Activated CD4-positive, alpha-beta memory T cell treated with anti-CD3 and anti-CD28 coated beads for 36 hours (primary cell): Measurements from ENCODE around the gene CENPVL1. TPM values are rescaled to one million over a fixed set of nuclear protein-coding genes. Genes with fewer than 3 reads are reported as not detected.
"Not testable (repeated sequence)": the region's sequence is repeated elsewhere in the genome, so short reads cannot be mapped to it uniquely, and the experiment has no call there.

Experiments
- CTCF ChIA-PET: fragments of 350-600 bp; sonication (Branson Sonifier 250); formaldehyde crosslinking; loops from one replicate; lab custom pipeline; 2021; ENCODE audit warnings: antibody characterized with exemption, inconsistent platforms; lab: Charles Lee
- POLR2A ChIA-PET: fragments of 350-600 bp; sonication (Branson Sonifier 250); formaldehyde crosslinking; loops from one replicate; lab custom pipeline; 2021; ENCODE audit warnings: antibody characterized with exemption; lab: Charles Lee
- DNase-seq: peaks from one replicate; pipeline ENCODE4 v3.0.0-alpha.2; 2020
- H3K27ac Mint-ChIP-seq: one replicate; pipeline ENCODE4 v1.8.0; 2021; ENCODE audit warnings: mixed read lengths
- H3K27me3 Mint-ChIP-seq: one replicate; pipeline ENCODE4 v1.8.0; 2021; ENCODE audit warnings: mixed read lengths
- H3K36me3 Mint-ChIP-seq: one replicate; pipeline ENCODE4 v1.8.0; 2021; ENCODE audit warnings: mixed read lengths
- H3K4me1 Mint-ChIP-seq: one replicate; pipeline ENCODE4 v1.8.0; 2021; ENCODE audit warnings: low read depth, mixed read lengths
- H3K4me3 Mint-ChIP-seq: one replicate; pipeline ENCODE4 v1.8.0; 2021; ENCODE audit warnings: mild to moderate bottlenecking, mixed read lengths
- H3K9me3 Mint-ChIP-seq: one replicate; pipeline ENCODE4 v1.8.0; 2021; ENCODE audit warnings: mixed read lengths
- intact Hi-C: fragments of 100-400 bp; cut with micrococcal nuclease; formaldehyde crosslinking; loops from one replicate; pipeline ENCODE4 v1.15.1; 2023
- total RNA-seq, 2 experiments: library from RNA; stranded (reverse); gene quantifications; one replicate each; pipeline ENCODE4 v1.2.3, GENCODE V29; 2021

Gene CENPVL1
- not detected for total RNA-seq

DNA sequence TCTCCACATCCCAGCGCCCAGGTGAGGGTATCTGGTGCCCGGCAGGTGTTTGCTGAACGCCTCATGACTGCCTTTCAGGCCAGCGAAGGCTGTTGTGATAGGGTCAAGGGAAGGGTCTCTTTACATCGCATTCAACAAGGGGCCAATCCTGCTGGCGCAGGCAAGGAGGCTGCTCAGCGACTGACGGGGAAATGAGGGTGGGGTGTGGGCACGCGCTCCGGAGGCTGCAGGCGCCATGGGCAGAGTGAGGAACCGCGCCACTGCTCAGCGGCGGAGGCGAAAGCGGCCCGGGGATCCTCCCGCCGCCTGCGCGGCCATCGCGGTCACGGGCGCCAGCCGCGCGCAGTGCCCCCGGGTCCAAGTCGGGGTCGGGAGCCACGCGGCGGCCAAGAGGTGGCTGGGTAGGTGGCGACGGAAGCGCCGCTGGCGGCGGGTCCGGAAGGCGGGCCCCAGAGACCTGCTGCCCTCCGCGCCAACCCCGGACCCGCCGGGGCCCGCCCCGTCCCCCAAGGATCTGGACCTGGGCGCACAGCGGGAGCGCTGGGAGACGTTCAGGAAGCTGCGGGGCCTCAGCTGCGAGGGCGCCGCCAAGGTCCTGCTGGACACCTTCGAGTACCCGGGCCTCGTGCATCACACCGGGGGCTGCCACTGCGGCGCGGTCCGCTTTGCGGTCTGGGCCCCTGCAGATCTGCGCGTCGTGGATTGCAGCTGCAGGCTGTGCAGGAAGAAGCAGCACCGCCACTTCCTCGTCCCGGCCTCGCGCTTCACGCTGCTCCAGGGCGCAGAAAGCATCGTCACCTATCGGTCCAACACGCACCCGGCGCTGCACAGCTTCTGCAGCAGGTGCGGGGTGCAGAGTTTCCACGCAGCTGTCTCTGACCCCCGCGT is at the start of gene CENPVL1:
Gene CENPVL1, plus strand, starts transcription at position 236 of the 888 bp plus-strand sequence. Its CDS starts 0 bp downstream, at position 236.
- CTCF ChIA-PET, H3K4me3 Mint-ChIP-seq: not testable (repeated sequence)

DNA sequence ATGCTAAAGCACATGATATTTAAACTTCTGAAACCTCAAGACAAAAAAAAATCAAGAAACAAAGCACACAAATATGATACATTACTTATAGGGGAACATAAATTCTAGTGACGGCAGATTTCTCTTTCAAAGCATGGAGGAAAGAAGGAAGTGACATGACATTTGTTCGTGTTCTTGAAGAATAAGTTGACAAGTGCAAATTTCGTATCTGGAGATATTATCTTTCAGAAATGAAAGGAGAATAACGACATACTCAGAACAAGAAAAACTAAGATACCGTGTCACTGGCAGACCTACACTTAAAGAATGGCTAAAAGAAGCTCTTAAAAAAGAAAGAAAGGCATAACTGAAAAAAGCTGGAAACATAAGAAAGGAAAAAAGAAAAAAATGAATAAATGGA is 44.3 kb upstream of the CENPVL1 start:
- H3K9me3 Mint-ChIP-seq = no peaks in the 10 kb centered on the region
- H3K36me3 Mint-ChIP-seq = no peaks in the 10 kb centered on the region
- peaks cover 2% of the 10 kb centered on the region for H3K4me1 Mint-ChIP-seq
- no peak overlapping the region for H3K4me3 Mint-ChIP-seq
- ChIA-PET CTCF (no interaction called here), POLR2A (no interaction called here)
- H3K27me3 Mint-ChIP-seq = no peaks in the 10 kb centered on the region
- no peak for DNase-seq
- intact Hi-C loops = no loop called here
- H3K27ac Mint-ChIP-seq = no peak overlapping the region

More for the DNA sequence above, at the start of gene CENPVL1:
- POLR2A ChIA-PET, H3K27me3 Mint-ChIP-seq, DNase-seq, H3K36me3 Mint-ChIP-seq, intact Hi-C loops, H3K9me3 Mint-ChIP-seq, H3K4me1 Mint-ChIP-seq, H3K27ac Mint-ChIP-seq: not testable (repeated sequence)

DNA sequence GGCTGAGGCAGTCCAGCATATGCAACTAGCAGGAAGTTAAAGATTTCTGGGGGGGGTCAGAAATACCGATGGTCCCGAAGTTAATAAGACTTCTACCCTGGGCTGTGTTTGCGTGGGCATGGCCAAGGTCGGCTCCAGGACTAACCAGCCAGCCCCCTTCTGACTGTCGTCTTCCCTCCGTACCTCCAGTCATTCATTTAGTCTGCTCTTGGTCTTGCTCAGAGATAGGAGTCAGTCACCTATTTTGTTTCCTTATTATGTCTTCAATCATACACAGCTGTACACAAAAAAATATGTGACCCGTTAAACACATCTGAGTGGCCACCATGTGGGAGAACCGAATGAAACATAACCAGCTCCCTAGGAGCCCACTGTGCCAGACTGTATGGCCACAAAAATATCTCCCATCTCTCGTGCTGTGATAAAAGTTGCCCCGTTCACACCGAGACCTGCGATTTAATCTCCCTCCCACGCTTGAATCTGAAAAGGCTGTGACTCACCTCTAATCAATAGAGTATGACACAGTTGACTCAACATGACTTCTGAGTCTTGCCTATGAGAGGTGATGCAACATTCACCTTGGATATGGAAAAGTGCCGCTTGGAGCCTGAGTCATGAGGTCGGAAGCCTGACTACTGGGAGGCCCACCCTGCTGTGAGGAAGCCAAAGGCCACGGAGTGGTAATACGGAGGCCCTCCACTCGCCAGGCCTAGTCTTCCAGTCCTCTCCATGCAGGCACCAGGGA is 30.5 kb upstream of the CENPVL1 start:
- H3K4me1 Mint-ChIP-seq, H3K4me3 Mint-ChIP-seq, H3K9me3 Mint-ChIP-seq, POLR2A ChIA-PET, intact Hi-C loops, CTCF ChIA-PET, H3K27ac Mint-ChIP-seq, DNase-seq, H3K27me3 Mint-ChIP-seq, H3K36me3 Mint-ChIP-seq: not testable (repeated sequence)

DNA sequence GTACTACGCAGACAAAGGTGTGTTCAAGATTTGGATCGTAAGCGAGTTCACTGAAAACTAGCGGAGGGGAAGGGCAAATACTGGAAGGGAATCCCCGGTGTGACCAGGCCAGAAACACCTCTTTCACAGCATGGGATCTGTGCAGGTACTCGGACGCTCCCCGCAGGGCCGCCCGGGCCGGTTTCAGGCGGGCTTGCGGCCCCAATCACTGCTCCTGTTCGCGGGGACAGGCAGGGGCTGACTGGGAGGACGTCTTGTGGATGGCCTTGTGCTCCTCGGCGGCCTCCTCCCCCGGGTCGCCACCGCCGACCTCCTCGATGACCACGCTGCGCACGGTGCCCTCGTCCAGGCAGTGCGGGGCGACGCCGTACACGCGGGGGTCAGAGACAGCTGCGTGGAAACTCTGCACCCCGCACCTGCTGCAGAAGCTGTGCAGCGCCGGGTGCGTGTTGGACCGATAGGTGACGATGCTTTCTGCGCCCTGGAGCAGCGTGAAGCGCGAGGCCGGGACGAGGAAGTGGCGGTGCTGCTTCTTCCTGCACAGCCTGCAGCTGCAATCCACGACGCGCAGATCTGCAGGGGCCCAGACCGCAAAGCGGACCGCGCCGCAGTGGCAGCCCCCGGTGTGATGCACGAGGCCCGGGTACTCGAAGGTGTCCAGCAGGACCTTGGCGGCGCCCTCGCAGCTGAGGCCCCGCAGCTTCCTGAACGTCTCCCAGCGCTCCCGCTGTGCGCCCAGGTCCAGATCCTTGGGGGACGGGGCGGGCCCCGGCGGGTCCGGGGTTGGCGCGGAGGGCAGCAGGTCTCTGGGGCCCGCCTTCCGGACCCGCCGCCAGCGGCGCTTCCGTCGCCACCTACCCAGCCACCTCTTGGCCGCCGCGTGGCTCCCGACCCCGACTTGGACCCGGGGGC is 28.2 kb upstream of the CENPVL1 start:
- CTCF ChIA-PET, H3K4me1 Mint-ChIP-seq, intact Hi-C loops, H3K9me3 Mint-ChIP-seq, POLR2A ChIA-PET, H3K27ac Mint-ChIP-seq, H3K4me3 Mint-ChIP-seq, DNase-seq, H3K36me3 Mint-ChIP-seq, H3K27me3 Mint-ChIP-seq: not testable (repeated sequence)

DNA sequence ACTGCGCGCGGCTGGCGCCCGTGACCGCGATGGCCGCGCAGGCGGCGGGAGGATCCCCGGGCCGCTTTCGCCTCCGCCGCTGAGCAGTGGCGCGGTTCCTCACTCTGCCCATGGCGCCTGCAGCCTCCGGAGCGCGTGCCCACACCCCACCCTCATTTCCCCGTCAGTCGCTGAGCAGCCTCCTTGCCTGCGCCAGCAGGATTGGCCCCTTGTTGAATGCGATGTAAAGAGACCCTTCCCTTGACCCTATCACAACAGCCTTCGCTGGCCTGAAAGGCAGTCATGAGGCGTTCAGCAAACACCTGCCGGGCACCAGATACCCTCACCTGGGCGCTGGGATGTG is 27.6 kb upstream of the CENPVL1 start, which contains the start of gene CENPVL2:
Gene CENPVL2, minus strand, starts transcription at position 112 of the 343 bp plus-strand sequence. Its CDS starts 0 bp downstream, at position 112.
- H3K9me3 Mint-ChIP-seq, H3K27me3 Mint-ChIP-seq, intact Hi-C loops, H3K4me1 Mint-ChIP-seq, POLR2A ChIA-PET, H3K4me3 Mint-ChIP-seq, DNase-seq, H3K36me3 Mint-ChIP-seq, CTCF ChIA-PET, H3K27ac Mint-ChIP-seq: not testable (repeated sequence)

DNA sequence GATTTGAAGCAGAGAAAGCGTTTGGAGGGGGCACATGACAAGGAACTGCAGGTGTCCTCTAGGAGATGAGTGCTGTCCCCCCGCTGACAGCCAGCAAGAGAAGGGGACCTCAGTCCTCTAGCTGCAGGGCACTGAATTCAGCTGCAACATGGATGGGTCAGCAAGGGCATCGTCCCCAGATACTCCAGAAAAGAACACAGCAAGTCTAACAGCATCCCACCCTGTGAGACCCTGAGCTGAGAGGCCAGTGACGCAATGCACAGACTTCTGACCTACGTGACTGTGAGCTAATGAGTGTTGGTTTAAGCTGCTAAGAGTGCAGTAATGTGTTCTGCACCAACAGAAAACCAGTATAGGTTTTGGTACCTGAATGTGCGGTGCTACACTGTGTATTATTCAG is 16.1 kb upstream of the CENPVL1 start:
- DNase-seq = no peak
- CTCF ChIA-PET = no interaction called here
- intact Hi-C loops = no loop called here

DNA sequence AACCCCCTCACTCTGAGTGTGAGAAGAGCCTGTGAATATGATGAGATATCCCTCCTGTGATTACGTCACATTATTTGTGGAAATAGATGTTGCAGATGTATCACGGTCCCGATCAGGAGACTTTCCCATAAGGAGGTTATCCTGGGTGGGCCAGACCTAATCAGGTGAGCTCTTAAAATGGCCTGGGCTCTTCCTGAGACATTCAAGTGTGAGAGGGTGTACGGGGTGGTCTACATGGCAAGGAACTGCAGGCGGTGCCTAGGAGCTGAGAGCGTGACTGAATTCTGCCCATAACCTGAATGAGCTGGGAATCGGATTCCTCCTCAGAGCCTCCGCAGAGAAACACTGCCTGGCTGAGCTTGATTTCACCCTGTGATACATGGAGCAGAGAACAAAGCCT is 12.9 kb upstream of the CENPVL1 start:
- no peaks in the 10 kb centered on the region for H3K4me1 Mint-ChIP-seq
- CTCF ChIA-PET = no interaction called here
- intact Hi-C loops = no loop called here
- POLR2A ChIA-PET = no interaction called here
- DNase-seq = no peak
- no peak overlapping the region for H3K27ac Mint-ChIP-seq
- peaks cover 15% of the 10 kb centered on the region for H3K27me3 Mint-ChIP-seq
- no peak overlapping the region for H3K4me3 Mint-ChIP-seq
- no peaks in the 10 kb centered on the region for H3K36me3 Mint-ChIP-seq
- no peaks in the 10 kb centered on the region for H3K9me3 Mint-ChIP-seq

More for the DNA sequence above, 16.1 kb upstream of the CENPVL1 start:
- POLR2A ChIA-PET = no interaction called here
- Mint-ChIP-seq H3K9me3 (no peaks in the 10 kb centered on the region), H3K36me3 (no peaks in the 10 kb centered on the region), H3K4me3 (no peak overlapping the region), H3K27me3 (peaks cover 8% of the 10 kb centered on the region), H3K27ac (no peak overlapping the region), H3K4me1 (no peaks in the 10 kb centered on the region)

DNA sequence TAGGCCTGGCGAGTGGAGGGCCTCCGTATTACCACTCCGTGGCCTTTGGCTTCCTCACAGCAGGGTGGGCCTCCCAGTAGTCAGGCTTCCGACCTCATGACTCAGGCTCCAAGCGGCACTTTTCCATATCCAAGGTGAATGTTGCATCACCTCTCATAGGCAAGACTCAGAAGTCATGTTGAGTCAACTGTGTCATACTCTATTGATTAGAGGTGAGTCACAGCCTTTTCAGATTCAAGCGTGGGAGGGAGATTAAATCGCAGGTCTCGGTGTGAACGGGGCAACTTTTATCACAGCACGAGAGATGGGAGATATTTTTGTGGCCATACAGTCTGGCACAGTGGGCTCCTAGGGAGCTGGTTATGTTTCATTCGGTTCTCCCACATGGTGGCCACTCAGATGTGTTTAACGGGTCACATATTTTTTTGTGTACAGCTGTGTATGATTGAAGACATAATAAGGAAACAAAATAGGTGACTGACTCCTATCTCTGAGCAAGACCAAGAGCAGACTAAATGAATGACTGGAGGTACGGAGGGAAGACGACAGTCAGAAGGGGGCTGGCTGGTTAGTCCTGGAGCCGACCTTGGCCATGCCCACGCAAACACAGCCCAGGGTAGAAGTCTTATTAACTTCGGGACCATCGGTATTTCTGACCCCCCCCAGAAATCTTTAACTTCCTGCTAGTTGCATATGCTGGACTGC is 2.8 kb downstream of the CENPVL1 start:
- H3K9me3 Mint-ChIP-seq, H3K27me3 Mint-ChIP-seq, intact Hi-C loops, H3K4me3 Mint-ChIP-seq, DNase-seq, H3K27ac Mint-ChIP-seq, POLR2A ChIA-PET, H3K4me1 Mint-ChIP-seq, H3K36me3 Mint-ChIP-seq, CTCF ChIA-PET: not testable (repeated sequence)

DNA sequence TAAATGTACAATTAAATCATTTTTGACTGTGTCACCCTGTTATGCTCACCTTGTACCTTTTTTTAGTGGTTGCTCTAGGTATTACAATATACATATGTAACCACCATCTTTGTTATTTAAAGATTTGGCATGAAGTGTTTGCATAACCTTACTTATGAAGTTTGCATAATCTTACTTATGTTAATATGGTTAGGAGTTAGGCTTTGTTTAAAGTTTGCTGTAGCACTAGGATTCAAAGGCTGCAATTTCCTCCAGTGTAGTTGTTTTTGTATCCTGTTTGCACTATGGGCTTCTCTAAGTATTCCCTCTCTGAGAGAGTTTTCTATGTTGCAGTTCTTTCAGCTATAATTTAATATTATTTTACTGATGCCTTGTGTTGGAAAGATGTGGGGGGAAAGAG is 17.9 kb downstream of the CENPVL1 start:
- Mint-ChIP-seq H3K27ac (no peak overlapping the region), H3K27me3 (peaks cover under 1% of the 10 kb centered on the region), H3K36me3 (no peaks in the 10 kb centered on the region), H3K9me3 (no peaks in the 10 kb centered on the region), H3K4me1 (no peaks in the 10 kb centered on the region), H3K4me3 (no peak overlapping the region)
- CTCF ChIA-PET = no interaction called here
- intact Hi-C loops = no loop called here
- POLR2A ChIA-PET = no interaction called here
- no peak for DNase-seq

DNA sequence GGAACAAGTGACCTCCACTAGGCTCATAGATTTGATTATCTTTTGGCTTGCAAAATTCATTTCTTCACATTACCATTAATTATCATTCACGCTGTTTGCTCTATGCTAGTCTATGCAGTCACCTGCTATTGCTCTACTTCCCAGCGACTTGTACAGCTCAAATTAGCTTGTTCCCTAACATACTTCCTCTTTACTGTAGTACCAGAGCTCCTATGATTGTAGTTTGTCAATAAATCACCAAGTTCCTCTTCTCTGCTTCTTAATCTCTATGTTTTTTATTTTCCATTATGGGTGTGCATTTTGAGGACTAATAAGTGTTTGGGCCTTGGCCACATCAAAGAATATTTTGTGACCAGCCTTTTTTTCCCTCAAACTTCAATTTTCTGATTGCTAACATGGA is 26.8 kb downstream of the CENPVL1 start:
- Mint-ChIP-seq H3K27me3 (peaks cover 13% of the 10 kb centered on the region), H3K36me3 (no peaks in the 10 kb centered on the region), H3K4me3 (no peak overlapping the region), H3K9me3 (no peaks in the 10 kb centered on the region), H3K4me1 (no peaks in the 10 kb centered on the region), H3K27ac (no peak overlapping the region)
- POLR2A ChIA-PET = no interaction called here
- no peak for DNase-seq
- intact Hi-C loops = no loop called here
- CTCF ChIA-PET = no interaction called here

DNA sequence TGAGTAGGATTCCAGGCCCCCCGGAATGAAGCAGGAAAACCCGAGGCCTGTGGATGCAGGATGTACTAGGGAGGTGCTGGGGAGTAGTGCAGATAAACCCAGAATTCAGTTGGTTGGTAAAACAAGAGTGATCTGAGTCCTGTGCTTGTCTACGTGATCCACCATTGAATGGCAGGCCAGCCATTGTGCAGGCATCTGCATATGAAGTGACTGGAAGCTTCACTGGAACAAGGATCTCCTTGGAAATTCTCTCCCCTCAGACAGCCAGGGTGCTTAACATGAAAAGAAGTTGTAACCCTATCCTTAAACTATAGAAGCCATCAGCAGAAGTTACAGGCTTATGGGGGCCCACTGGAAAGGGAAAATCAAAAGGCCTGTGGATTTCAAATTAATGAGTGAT is 32.3 kb downstream of the CENPVL1 start:
- peaks cover 18% of the 10 kb centered on the region for H3K4me1 Mint-ChIP-seq
- intact Hi-C loops = no loop called here
- CTCF ChIA-PET = no interaction called here
- POLR2A ChIA-PET = no interaction called here
- peaks cover 26% of the 10 kb centered on the region for H3K36me3 Mint-ChIP-seq
- H3K27me3 Mint-ChIP-seq = peaks cover 1% of the 10 kb centered on the region
- peaks cover 26% of the 10 kb centered on the region for H3K9me3 Mint-ChIP-seq
- no peak overlapping the region for H3K27ac Mint-ChIP-seq
- no peak for DNase-seq
- no peak overlapping the region for H3K4me3 Mint-ChIP-seq
